WTC11 (cell line): ENCODE measurements around the gene TEC. TPM values are rescaled to one million over a fixed set of nuclear protein-coding genes. Genes with fewer than 3 reads are reported as not detected.

Source experiments
- ATAC-seq: fragments of 200-7000 bp; cut with Tn5 transposase; 2 replicates; pipeline ENCODE4 v1.10.0; 2021; ENCODE audit warnings: mild to moderate bottlenecking, moderate library complexity
- CTCF ChIA-PET: fragments of 300-600 bp; sonication (Branson Sonifier 250); formaldehyde crosslinking; loops from one replicate; lab custom pipeline; 2021; ENCODE audit warnings: antibody characterized with exemption; lab: Charles Lee
- POLR2A ChIA-PET: fragments of 350-600 bp; sonication (Branson Sonifier 250); formaldehyde crosslinking; loops from one replicate; lab custom pipeline; 2021; ENCODE audit warnings: antibody characterized with exemption; lab: Charles Lee
- DNase-seq: peaks from one replicate; pipeline ENCODE4 v3.0.0; 2021; ENCODE audit warnings: low spot score
- H3K27ac Mint-ChIP-seq: 2 replicates; pipeline ENCODE4 v1.8.0; 2021; ENCODE audit warnings: mixed read lengths
- H3K27me3 Mint-ChIP-seq: 2 replicates; pipeline ENCODE4 v1.8.0; 2021; ENCODE audit warnings: low read depth, mild to moderate bottlenecking, moderate library complexity, mixed read lengths
- H3K36me3 Mint-ChIP-seq: 2 replicates; pipeline ENCODE4 v1.8.0; 2021; ENCODE audit warnings: mixed read lengths
- H3K4me1 Mint-ChIP-seq: 2 replicates; pipeline ENCODE4 v1.8.0; 2022; ENCODE audit warnings: mixed read lengths
- H3K4me3 Mint-ChIP-seq: 2 replicates; pipeline ENCODE4 v1.8.0; 2021; ENCODE audit warnings: mild to moderate bottlenecking, moderate library complexity, mixed read lengths
- H3K9me3 Mint-ChIP-seq: 2 replicates; pipeline ENCODE4 v1.8.0; 2021; ENCODE audit warnings: mixed read lengths
- AFF4 ChIP-seq: sonication (generic); formaldehyde crosslinking; IDR thresholded peaks from 2 replicates; pipeline ENCODE4 v1.8.1; 2023; ENCODE audit warnings: mild to moderate bottlenecking, missing genetic modification reagents, borderline replicate concordance
- E2F1 ChIP-seq: sonication (generic); formaldehyde crosslinking; IDR thresholded peaks from 2 replicates; pipeline ENCODE4 v1.8.0; 2022; ENCODE audit warnings: mild to moderate bottlenecking, missing genetic modification reagents
- E2F4 ChIP-seq: sonication (generic); formaldehyde crosslinking; IDR thresholded peaks from 2 replicates; pipeline ENCODE4 v1.8.1; 2022; ENCODE audit warnings: low read depth, mild to moderate bottlenecking, moderate library complexity, missing genetic modification reagents, borderline replicate concordance
- ETV6 ChIP-seq: sonication (generic); formaldehyde crosslinking; IDR thresholded peaks from 2 replicates; pipeline ENCODE4 v1.8.1; 2022; ENCODE audit warnings: mild to moderate bottlenecking, missing genetic modification reagents
- FOXJ3 ChIP-seq: sonication (generic); formaldehyde crosslinking; IDR thresholded peaks from 2 replicates; pipeline ENCODE4 v1.9.0; 2021; ENCODE audit warnings: missing genetic modification reagents, mild to moderate bottlenecking, borderline replicate concordance
- GTF2I ChIP-seq: fragments of 250-450 bp; sonication (Bioruptor Pico); conservative IDR thresholded peaks from 2 replicates; pipeline ENCODE4 v1.4.0; 2021; ENCODE audit warnings: mild to moderate bottlenecking
- HMGA2 ChIP-seq: fragments of 250-450 bp; sonication (Bioruptor Pico); IDR thresholded peaks from 2 replicates; pipeline ENCODE4 v1.4.0; 2021; ENCODE audit warnings: mild to moderate bottlenecking, moderate library complexity
- JAZF1 ChIP-seq: fragments of 250-450 bp; sonication (Bioruptor Pico); IDR thresholded peaks from 2 replicates; pipeline ENCODE4 v1.9.0; 2021; ENCODE audit warnings: moderate library complexity, mild to moderate bottlenecking, inconsistent platforms
- MAX ChIP-seq: sonication (generic); formaldehyde crosslinking; IDR thresholded peaks from 2 replicates; pipeline ENCODE4 v1.8.0; 2022; ENCODE audit warnings: mild to moderate bottlenecking, missing genetic modification reagents
- PREB ChIP-seq: sonication (generic); formaldehyde crosslinking; IDR thresholded peaks from 2 replicates; pipeline ENCODE4 v1.8.1; 2022; ENCODE audit warnings: mild to moderate bottlenecking, missing genetic modification reagents, moderate library complexity, borderline replicate concordance
- PRRX2 ChIP-seq: fragments of 250-450 bp; sonication (Bioruptor Pico); IDR thresholded peaks from 2 replicates; pipeline ENCODE4 v1.8.0; 2021; ENCODE audit warnings: mild to moderate bottlenecking
- RELA ChIP-seq: sonication (generic); formaldehyde crosslinking; IDR thresholded peaks from 2 replicates; pipeline ENCODE4 v1.8.1; 2022; ENCODE audit warnings: missing genetic modification reagents, mild to moderate bottlenecking, borderline replicate concordance
- SMAD3 ChIP-seq: sonication (generic); formaldehyde crosslinking; IDR thresholded peaks from 2 replicates; pipeline ENCODE4 v1.8.0; 2022; ENCODE audit warnings: missing genetic modification reagents, mild to moderate bottlenecking, borderline replicate concordance
- STAT6 ChIP-seq: sonication (generic); formaldehyde crosslinking; conservative IDR thresholded peaks from 2 replicates; pipeline ENCODE4 v1.8.1; 2023; ENCODE audit warnings: mild to moderate bottlenecking, low read depth, missing genetic modification reagents, moderate library complexity
- USF1 ChIP-seq: sonication (generic); formaldehyde crosslinking; IDR thresholded peaks from 2 replicates; pipeline ENCODE4 v1.8.0; 2022; ENCODE audit warnings: mild to moderate bottlenecking, missing genetic modification reagents
- ZMAT4 ChIP-seq: fragments of 250-450 bp; sonication (Bioruptor Pico); IDR thresholded peaks from 2 replicates; pipeline ENCODE4 v1.9.0; 2021; ENCODE audit warnings: mild to moderate bottlenecking
- ZNF121 ChIP-seq: sonication (generic); formaldehyde crosslinking; IDR thresholded peaks from 2 replicates; pipeline ENCODE4 v1.8.0; 2023; ENCODE audit warnings: missing genetic modification reagents
- ZNF232 ChIP-seq: sonication (generic); formaldehyde crosslinking; IDR thresholded peaks from 2 replicates; pipeline ENCODE4 v1.8.0; 2022; ENCODE audit warnings: mild to moderate bottlenecking, missing genetic modification reagents
- ZNF423 ChIP-seq: fragments of 250-450 bp; sonication (Bioruptor Pico); IDR thresholded peaks from 2 replicates; pipeline ENCODE4 v2.1.2; 2022; ENCODE audit warnings: mild to moderate bottlenecking, moderate library complexity
- ZNF425 ChIP-seq: fragments of 250-450 bp; sonication (Bioruptor Pico); conservative IDR thresholded peaks from 2 replicates; pipeline ENCODE4 v1.9.0; 2021; ENCODE audit warnings: mild to moderate bottlenecking
- total RNA-seq: library from RNA; stranded (reverse); gene quantifications from 3 replicates; pipeline ENCODE4 v1.2.3, GENCODE V29; 2021

TEC gene
- total RNA-seq, 1 experiment from 2014 or later: 8.8 TPM

- Mint-ChIP-seq H3K36me3 (peaks cover 71% of the 10 kb centered on the region), H3K4me3 (no peak overlapping the region), H3K4me1 (peaks cover 5% of the 10 kb centered on the region), H3K27ac (no peak overlapping the region), H3K27me3 (no peaks in the 10 kb centered on the region), H3K9me3 (peaks cover 56% of the 10 kb centered on the region)
- ChIA-PET POLR2A (no interaction called here), CTCF (no interaction called here)
- TF ChIP-seq USF1 (no peak), ZNF121 (CRISPR knock-in tag) (no peak), ZMAT4 (CRISPR knock-in tag) (no peak), ZNF425 (CRISPR knock-in tag) (no peak), JAZF1 (no peak), PRRX2 (CRISPR knock-in tag) (no peak), HMGA2 (CRISPR knock-in tag) (no peak), E2F1 (no peak), SMAD3 (CRISPR knock-in tag) (no peak), PREB (CRISPR knock-in tag) (no peak), AFF4 (no peak), MAX (CRISPR knock-in tag) (no peak), ZNF232 (no peak), ETV6 (no peak)
- DNase-seq (no peak), ATAC-seq (no peak)
Measured at GRCh38 chr4:48157271-48157670, 112.4 kb downstream of the TEC start.

GRCh38 chr4:48156423-48156822, 113.2 kb downstream of the TEC start:
- ChIA-PET POLR2A (no interaction called here), CTCF (no interaction called here)
- peaks cover 71% of the 10 kb centered on the region for H3K36me3 Mint-ChIP-seq
- ATAC-seq (no peak), DNase-seq (no peak)
- peaks cover 56% of the 10 kb centered on the region for H3K9me3 Mint-ChIP-seq
- peaks cover 5% of the 10 kb centered on the region for H3K4me1 Mint-ChIP-seq
- no peaks in the 10 kb centered on the region for H3K27me3 Mint-ChIP-seq
- no peak overlapping the region for H3K4me3 Mint-ChIP-seq
- H3K27ac Mint-ChIP-seq: no peak overlapping the region
- TF ChIP-seq ZNF423 (CRISPR knock-in tag): no peak
- TF ChIP-seq E2F4 (CRISPR knock-in tag): no peak
- TF ChIP-seq RELA (CRISPR knock-in tag): no peak
- no peak for TF ChIP-seq E2F1
- TF ChIP-seq JAZF1: no peak
- TF ChIP-seq ZNF121 (CRISPR knock-in tag): no peak
- no peak for TF ChIP-seq FOXJ3
- no peak for TF ChIP-seq STAT6 (CRISPR knock-in tag)
- no peak for TF ChIP-seq PRRX2 (CRISPR knock-in tag)
- TF ChIP-seq GTF2I: no peak
- no peak for TF ChIP-seq SMAD3 (CRISPR knock-in tag)
